Liver (tissue), 9 donors: ENCODE results near the gene SLC24A3. TPM values are rescaled to one million over a fixed set of nuclear protein-coding genes. Genes with fewer than 3 reads are reported as not detected.

Experiments used
- DNase-seq: peaks from one replicate; pipeline ENCODE4 v3.0.0-alpha.2; 2017; ENCODE audit warnings: low spot score
- H3K27ac ChIP-seq, 2 donors: one replicate each; pipeline ENCODE4 v1.7.0; 2013; ENCODE audit warnings: inconsistent platforms in 2 of 2, low read length in 2 of 2, control low read depth in 1 of 2, low read depth in 1 of 2, mild to moderate bottlenecking in 1 of 2
- H3K27me3 ChIP-seq, 4 donors: one replicate each; pipeline versions ENCODE4 v1.6.1 to v1.7.0; 2013; ENCODE audit warnings: low read length in 3 of 4, inconsistent platforms in 1 of 4, mild to moderate bottlenecking in 1 of 4, moderate library complexity in 1 of 4; ENCODE audit not compliant: control insufficient read depth in 4 of 4, insufficient read depth in 4 of 4
- H3K36me3 ChIP-seq, 4 donors: one replicate each; pipeline versions ENCODE4 v1.6.1 to v1.7.0; 2013; ENCODE audit warnings: low read length in 3 of 4, mild to moderate bottlenecking in 3 of 4, low read depth in 1 of 4, moderate library complexity in 1 of 4; ENCODE audit not compliant: control insufficient read depth in 4 of 4, insufficient read depth in 3 of 4
- H3K4me1 ChIP-seq, 4 donors: one replicate each; pipeline versions ENCODE4 v1.6.1 to v1.7.0; 2013; ENCODE audit warnings: low read length in 3 of 4, mild to moderate bottlenecking in 3 of 4, moderate library complexity in 1 of 4; ENCODE audit not compliant: control insufficient read depth in 4 of 4, insufficient read depth in 4 of 4
- H3K4me3 ChIP-seq, 3 donors: one replicate each; pipeline versions ENCODE4 v1.6.1 to v1.7.0; 2013; ENCODE audit warnings: low read length in 3 of 3, control low read depth in 1 of 3, low read depth in 1 of 3, mild to moderate bottlenecking in 1 of 3
- H3K9ac ChIP-seq, 2 donors: one replicate each; pipeline ENCODE4 v1.7.0; 2013; ENCODE audit warnings: low read length in 2 of 2, mild to moderate bottlenecking in 2 of 2, moderate library complexity in 2 of 2, control low read depth in 1 of 2, low read depth in 1 of 2
- H3K9me3 ChIP-seq, 4 donors: one replicate each; pipeline versions ENCODE4 v1.6.1 to v1.7.0; 2013; ENCODE audit warnings: low read length in 3 of 4; ENCODE audit not compliant: control insufficient read depth in 4 of 4
- EGR1 ChIP-seq, 2 donors: IDR thresholded peaks; 2 replicates each; pipeline ENCODE4 v1.6.1; 2016 to 2018; ENCODE audit warnings: antibody characterized with exemption in 2 of 2, low read depth in 2 of 2
- FOXA1 ChIP-seq: IDR thresholded peaks from 2 replicates; pipeline ENCODE4 v1.6.1; 2016; ENCODE audit warnings: antibody characterized with exemption
- FOXA2 ChIP-seq: IDR thresholded peaks from 2 replicates; pipeline ENCODE4 v1.6.1; 2016; ENCODE audit warnings: antibody characterized with exemption
- GABPA ChIP-seq, 2 donors: IDR thresholded peaks in 1 of 2; conservative IDR thresholded peaks in 1 of 2; 2 replicates each; pipeline ENCODE4 v1.6.1; 2016; ENCODE audit warnings: antibody characterized with exemption in 2 of 2, mild to moderate bottlenecking in 1 of 2, moderate library complexity in 1 of 2
- HNF4A ChIP-seq, 2 donors: conservative IDR thresholded peaks; 2 replicates each; pipeline ENCODE4 v1.6.1; 2016; ENCODE audit warnings: antibody characterized with exemption in 2 of 2, mild to moderate bottlenecking in 2 of 2
- HNF4G ChIP-seq: IDR thresholded peaks from 2 replicates; pipeline ENCODE4 v1.6.1; 2016; ENCODE audit warnings: antibody characterized with exemption
- JUND ChIP-seq, 2 donors: IDR thresholded peaks; 2 replicates each; pipeline ENCODE4 v1.6.1; 2016; ENCODE audit warnings: antibody characterized with exemption in 2 of 2
- RAD21 ChIP-seq, 2 donors: IDR thresholded peaks; 2 replicates each; pipeline ENCODE4 v1.6.1; 2016; ENCODE audit warnings: antibody characterized with exemption in 2 of 2, mild to moderate bottlenecking in 2 of 2
- RXRA ChIP-seq, 2 donors: IDR thresholded peaks; 2 replicates each; pipeline ENCODE4 v1.6.1; 2017 to 2018; ENCODE audit warnings: antibody characterized with exemption in 2 of 2, mild to moderate bottlenecking in 1 of 2
- TAF1 ChIP-seq: conservative IDR thresholded peaks from 2 replicates; pipeline ENCODE4 v1.6.1; 2016; ENCODE audit warnings: antibody characterized with exemption, mild to moderate bottlenecking
- YY1 ChIP-seq: IDR thresholded peaks from 2 replicates; pipeline ENCODE4 v1.6.1; 2016; ENCODE audit warnings: antibody characterized with exemption, mild to moderate bottlenecking
- WGBS: extraction: QIAGEN DNeasy Blood & Tissue Kit; methylation state at CpG from one replicate; pipeline ENCODE4 v1.1.7; 2013; 5-methylcytosine and 5-hydroxymethylcytosine counted together
- polyA plus RNA-seq, 2 donors: library from polyadenylated mRNA; stranded (reverse) in 1 of 2; unstranded in 1 of 2; fragments of 200-250 nt in 1 of 2; fragments of >200 nt in 1 of 2; fragmentation: Nextera tagmentation in 1 of 2; extraction: Ambion mirVana in 1 of 2; gene quantifications; one replicate each; pipeline versions ENCODE4 v1.2.1 to v1.2.3, GENCODE V29; 2013 to 2015
- total RNA-seq, 2 donors: library from RNA; depleted of rRNA; stranded (reverse); fragments of >200 nt; gene quantifications; one replicate each; pipeline ENCODE4 v1.2.3, GENCODE V29; 2014
- TF ChIP-seq, protein P1 (sequence below): IDR thresholded peaks from 2 replicates; pipeline ENCODE4 v1.6.1; 2016; ENCODE audit warnings: antibody characterized with exemption
- TF ChIP-seq, protein P2 (sequence below): IDR thresholded peaks from 2 replicates; pipeline ENCODE4 v1.6.1; 2016; ENCODE audit warnings: antibody characterized with exemption
- TF ChIP-seq, protein P3 (sequence below): IDR thresholded peaks from 2 replicates; pipeline ENCODE4 v1.6.1; 2016; ENCODE audit warnings: antibody characterized with exemption
- TF ChIP-seq, protein P4 (sequence below): IDR thresholded peaks from 2 replicates; pipeline ENCODE4 v1.6.1; 2016; ENCODE audit warnings: antibody characterized with exemption, mild to moderate bottlenecking
- TF ChIP-seq, protein P5 (sequence below): fragments of 150-350 bp; IDR thresholded peaks from 2 replicates; pipeline ENCODE4 v1.5.1; 2017; ENCODE audit warnings: improper control_type of control experiment, low read depth, low read length; ENCODE audit not compliant: missing input control
- donor health status: healthy.
- donor health status: healthy.
- donor health status: healthy.
- donor health status: healthy.
- donor health status: healthy.

Gene SLC24A3
- total and polyA plus RNA-seq, 4 donors, result 0.28 to 1.8 (median 0.46) TPM

DNA sequence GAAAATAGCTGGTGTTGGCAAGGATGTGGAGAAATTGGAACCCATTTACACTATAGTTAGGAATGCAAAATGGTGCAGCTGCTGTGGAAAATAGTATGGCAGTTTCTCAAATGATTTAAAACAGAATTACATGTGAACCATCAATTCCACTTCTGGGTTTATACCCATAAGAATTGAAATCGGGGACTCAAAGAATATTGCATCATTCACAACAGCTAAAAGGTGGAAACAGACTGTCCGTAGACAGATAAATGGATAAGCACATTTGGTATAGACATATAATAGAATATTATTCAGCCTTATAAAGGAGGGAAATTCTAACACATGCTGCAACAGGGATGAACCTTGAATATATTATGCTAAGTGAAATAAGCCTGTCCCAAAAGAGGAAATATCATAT, 355.7 kb downstream of the SLC24A3 start:
- H3K9me3 ChIP-seq, result peaks cover 0 to 2% (median 0%) of the 10 kb centered on the region in 4 donors
- no peaks in the 10 kb centered on the region for H3K4me1 ChIP-seq
- TF ChIP-seq, protein P1, sequence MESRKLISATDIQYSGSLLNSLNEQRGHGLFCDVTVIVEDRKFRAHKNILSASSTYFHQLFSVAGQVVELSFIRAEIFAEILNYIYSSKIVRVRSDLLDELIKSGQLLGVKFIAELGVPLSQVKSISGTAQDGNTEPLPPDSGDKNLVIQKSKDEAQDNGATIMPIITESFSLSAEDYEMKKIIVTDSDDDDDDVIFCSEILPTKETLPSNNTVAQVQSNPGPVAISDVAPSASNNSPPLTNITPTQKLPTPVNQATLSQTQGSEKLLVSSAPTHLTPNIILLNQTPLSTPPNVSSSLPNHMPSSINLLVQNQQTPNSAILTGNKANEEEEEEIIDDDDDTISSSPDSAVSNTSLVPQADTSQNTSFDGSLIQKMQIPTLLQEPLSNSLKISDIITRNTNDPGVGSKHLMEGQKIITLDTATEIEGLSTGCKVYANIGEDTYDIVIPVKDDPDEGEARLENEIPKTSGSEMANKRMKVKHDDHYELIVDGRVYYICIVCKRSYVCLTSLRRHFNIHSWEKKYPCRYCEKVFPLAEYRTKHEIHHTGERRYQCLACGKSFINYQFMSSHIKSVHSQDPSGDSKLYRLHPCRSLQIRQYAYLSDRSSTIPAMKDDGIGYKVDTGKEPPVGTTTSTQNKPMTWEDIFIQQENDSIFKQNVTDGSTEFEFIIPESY, result no peak
- no peak for TF ChIP-seq RAD21 (IDR thresholded peaks at IDR 0.05)
- TF ChIP-seq HNF4A (conservative IDR thresholded peaks at IDR 0.05), result no peak
- no peak for TF ChIP-seq FOXA2
- TF ChIP-seq EGR1 (IDR thresholded peaks at IDR 0.05; ENCODE audit: low read depth in 2 of 2), result no peak
- TF ChIP-seq RXRA (IDR thresholded peaks at IDR 0.05), result no peak
- TF ChIP-seq, protein P2, sequence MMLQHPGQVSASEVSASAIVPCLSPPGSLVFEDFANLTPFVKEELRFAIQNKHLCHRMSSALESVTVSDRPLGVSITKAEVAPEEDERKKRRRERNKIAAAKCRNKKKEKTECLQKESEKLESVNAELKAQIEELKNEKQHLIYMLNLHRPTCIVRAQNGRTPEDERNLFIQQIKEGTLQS, result no peak
- TF ChIP-seq, protein P3, sequence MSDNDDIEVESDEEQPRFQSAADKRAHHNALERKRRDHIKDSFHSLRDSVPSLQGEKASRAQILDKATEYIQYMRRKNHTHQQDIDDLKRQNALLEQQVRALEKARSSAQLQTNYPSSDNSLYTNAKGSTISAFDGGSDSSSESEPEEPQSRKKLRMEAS, result no peak
- TF ChIP-seq, protein P4, sequence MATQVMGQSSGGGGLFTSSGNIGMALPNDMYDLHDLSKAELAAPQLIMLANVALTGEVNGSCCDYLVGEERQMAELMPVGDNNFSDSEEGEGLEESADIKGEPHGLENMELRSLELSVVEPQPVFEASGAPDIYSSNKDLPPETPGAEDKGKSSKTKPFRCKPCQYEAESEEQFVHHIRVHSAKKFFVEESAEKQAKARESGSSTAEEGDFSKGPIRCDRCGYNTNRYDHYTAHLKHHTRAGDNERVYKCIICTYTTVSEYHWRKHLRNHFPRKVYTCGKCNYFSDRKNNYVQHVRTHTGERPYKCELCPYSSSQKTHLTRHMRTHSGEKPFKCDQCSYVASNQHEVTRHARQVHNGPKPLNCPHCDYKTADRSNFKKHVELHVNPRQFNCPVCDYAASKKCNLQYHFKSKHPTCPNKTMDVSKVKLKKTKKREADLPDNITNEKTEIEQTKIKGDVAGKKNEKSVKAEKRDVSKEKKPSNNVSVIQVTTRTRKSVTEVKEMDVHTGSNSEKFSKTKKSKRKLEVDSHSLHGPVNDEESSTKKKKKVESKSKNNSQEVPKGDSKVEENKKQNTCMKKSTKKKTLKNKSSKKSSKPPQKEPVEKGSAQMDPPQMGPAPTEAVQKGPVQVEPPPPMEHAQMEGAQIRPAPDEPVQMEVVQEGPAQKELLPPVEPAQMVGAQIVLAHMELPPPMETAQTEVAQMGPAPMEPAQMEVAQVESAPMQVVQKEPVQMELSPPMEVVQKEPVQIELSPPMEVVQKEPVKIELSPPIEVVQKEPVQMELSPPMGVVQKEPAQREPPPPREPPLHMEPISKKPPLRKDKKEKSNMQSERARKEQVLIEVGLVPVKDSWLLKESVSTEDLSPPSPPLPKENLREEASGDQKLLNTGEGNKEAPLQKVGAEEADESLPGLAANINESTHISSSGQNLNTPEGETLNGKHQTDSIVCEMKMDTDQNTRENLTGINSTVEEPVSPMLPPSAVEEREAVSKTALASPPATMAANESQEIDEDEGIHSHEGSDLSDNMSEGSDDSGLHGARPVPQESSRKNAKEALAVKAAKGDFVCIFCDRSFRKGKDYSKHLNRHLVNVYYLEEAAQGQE, result no peak
- TF ChIP-seq FOXA1, result no peak
- no peak for TF ChIP-seq HNF4G
- TF ChIP-seq TAF1, result no peak
- no peaks in the 10 kb centered on the region for H3K27me3 ChIP-seq
- no peak for DNase-seq
- H3K36me3 ChIP-seq, result no peaks in the 10 kb centered on the region
- no peak overlapping the region for H3K4me3 ChIP-seq
- 75% methylated on average over 2 of the region's 2 CpGs for WGBS
- H3K9ac ChIP-seq, result no peak overlapping the region
- no peak overlapping the region for H3K27ac ChIP-seq

DNA sequence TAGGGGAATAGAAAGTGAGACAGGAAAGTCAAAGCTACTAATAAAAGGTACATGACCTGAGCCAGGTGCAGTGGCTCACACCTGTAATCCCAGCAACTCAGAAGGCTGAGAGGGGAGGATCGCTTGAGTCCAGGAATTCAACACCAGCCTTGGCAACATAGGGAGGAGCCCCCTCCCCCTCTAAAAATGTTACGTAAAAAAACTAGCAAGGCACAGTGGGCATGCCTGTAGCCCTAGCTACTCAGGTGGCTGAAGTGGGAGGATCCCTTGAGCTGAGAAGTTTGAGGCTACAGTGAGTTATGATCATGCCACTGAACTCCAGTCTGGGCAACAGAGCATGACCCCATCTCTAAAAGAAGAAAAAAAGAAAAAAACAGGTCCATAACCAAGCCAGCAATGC, 359.6 kb downstream of the SLC24A3 start:
- H3K27ac ChIP-seq, result no peak overlapping the region
- no peaks in the 10 kb centered on the region for H3K4me1 ChIP-seq
- no peak for DNase-seq
- TF ChIP-seq, protein P5, sequence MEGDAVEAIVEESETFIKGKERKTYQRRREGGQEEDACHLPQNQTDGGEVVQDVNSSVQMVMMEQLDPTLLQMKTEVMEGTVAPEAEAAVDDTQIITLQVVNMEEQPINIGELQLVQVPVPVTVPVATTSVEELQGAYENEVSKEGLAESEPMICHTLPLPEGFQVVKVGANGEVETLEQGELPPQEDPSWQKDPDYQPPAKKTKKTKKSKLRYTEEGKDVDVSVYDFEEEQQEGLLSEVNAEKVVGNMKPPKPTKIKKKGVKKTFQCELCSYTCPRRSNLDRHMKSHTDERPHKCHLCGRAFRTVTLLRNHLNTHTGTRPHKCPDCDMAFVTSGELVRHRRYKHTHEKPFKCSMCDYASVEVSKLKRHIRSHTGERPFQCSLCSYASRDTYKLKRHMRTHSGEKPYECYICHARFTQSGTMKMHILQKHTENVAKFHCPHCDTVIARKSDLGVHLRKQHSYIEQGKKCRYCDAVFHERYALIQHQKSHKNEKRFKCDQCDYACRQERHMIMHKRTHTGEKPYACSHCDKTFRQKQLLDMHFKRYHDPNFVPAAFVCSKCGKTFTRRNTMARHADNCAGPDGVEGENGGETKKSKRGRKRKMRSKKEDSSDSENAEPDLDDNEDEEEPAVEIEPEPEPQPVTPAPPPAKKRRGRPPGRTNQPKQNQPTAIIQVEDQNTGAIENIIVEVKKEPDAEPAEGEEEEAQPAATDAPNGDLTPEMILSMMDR, result no peak
- no peak for TF ChIP-seq RXRA (IDR thresholded peaks at IDR 0.05)
- TF ChIP-seq, protein P3, result no peak
- no peak for TF ChIP-seq HNF4G
- no peak for TF ChIP-seq JUND (IDR thresholded peaks at IDR 0.05)
- TF ChIP-seq, protein P2, result no peak
- no peak for TF ChIP-seq GABPA (IDR thresholded peaks at IDR 0.05 in 1 of 2, conservative IDR thresholded peaks at IDR 0.05 in 1 of 2)
- no peak for TF ChIP-seq YY1
- TF ChIP-seq TAF1, result no peak
- TF ChIP-seq HNF4A (conservative IDR thresholded peaks at IDR 0.05), result no peak
- H3K9me3 ChIP-seq, result peaks cover 0 to 2% (median 0%) of the 10 kb centered on the region in 4 donors
- no peak overlapping the region for H3K4me3 ChIP-seq
- H3K36me3 ChIP-seq, result no peaks in the 10 kb centered on the region
- no peak overlapping the region for H3K9ac ChIP-seq
- WGBS, result 84% methylated on average over 2 of the region's 2 CpGs
- no peaks in the 10 kb centered on the region for H3K27me3 ChIP-seq
